ENCODE data around the gene INTS2. TPM values are rescaled to one million over a fixed set of nuclear protein-coding genes. Genes with fewer than 3 reads are reported as not detected.

INTS2 gene
- total RNA-seq, 4 donors from 2014 or later, result 10.1 to 15.4 (median 11.4) TPM

DNA sequence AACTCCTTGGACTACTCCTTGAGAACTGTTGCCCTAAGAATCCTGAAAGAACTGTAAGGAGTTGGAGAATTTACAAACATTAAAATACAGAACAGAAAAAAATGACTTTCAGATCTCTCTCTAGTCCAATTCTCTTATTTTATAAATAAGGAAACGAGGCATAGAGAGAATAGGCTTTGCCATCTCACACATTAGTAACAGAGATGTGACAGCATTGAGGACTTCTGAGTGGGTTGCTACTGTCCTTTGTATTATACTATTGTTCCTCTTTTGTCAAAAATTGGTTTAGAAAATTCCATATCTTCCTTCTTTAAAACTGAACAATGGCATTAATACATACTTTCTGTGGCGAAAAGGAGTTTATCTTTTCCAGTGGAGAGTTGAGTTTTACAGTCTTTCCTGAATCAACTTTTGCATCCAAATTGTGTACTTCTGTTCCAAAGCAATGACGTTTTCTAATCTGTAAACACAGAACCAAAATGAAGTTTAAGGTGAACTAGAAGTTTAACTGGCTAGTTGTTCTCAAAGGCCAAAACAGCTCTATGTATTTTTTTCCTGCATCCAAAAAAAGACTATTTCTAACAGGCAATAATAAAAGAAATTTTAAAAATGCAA, 80.9 kb downstream of the INTS2 start:
- TF ChIP-seq EP300 (IDR thresholded peaks at IDR 0.05) (no peak), POLR2AphosphoS5 (IDR thresholded peaks at IDR 0.05) (no peak), POLR2A (IDR thresholded peaks at IDR 0.05; ENCODE audit: low read depth) (no peak)
- TF ChIP-seq, protein P1, sequence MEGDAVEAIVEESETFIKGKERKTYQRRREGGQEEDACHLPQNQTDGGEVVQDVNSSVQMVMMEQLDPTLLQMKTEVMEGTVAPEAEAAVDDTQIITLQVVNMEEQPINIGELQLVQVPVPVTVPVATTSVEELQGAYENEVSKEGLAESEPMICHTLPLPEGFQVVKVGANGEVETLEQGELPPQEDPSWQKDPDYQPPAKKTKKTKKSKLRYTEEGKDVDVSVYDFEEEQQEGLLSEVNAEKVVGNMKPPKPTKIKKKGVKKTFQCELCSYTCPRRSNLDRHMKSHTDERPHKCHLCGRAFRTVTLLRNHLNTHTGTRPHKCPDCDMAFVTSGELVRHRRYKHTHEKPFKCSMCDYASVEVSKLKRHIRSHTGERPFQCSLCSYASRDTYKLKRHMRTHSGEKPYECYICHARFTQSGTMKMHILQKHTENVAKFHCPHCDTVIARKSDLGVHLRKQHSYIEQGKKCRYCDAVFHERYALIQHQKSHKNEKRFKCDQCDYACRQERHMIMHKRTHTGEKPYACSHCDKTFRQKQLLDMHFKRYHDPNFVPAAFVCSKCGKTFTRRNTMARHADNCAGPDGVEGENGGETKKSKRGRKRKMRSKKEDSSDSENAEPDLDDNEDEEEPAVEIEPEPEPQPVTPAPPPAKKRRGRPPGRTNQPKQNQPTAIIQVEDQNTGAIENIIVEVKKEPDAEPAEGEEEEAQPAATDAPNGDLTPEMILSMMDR (IDR thresholded peaks at IDR 0.05), result no peak
- Histone ChIP-seq H3K9me3 (no peaks in the 10 kb centered on the region), H3K27me3 (no peaks in the 10 kb centered on the region), H3K4me1 (no peaks in the 10 kb centered on the region), H3K27ac (replicated peaks in 1 of 4) (no peak overlapping the region), H3K4me3 (no peak overlapping the region), H3K36me3 (no peaks in the 10 kb centered on the region)
- 94% methylated on average over 3 of the region's 3 CpGs for WGBS
- no peak for DNase-seq (ENCODE audit: extremely low spot score)
- intact Hi-C loops (cut with DNase I), result no loop called here

DNA sequence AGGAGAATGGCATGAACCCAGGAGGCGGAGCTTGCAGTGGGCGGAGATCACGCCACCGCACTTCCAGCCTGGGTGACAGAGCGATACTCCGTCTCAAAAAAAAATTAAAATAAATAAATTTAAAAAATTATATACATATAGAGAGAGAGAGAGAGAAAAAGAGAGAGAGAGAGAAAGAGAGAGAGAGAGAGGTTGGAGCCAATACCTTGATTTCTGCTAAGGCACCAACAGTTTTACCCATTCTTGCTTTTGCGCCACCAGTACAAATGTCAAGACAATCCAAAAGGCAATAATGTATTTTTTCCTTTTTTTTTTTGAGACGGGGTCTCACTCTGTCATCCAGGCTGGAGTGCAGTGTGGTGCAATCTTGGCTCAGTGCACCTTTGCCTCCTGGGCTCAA, 81.7 kb downstream of the INTS2 start:
- Histone ChIP-seq H3K27ac (replicated peaks in 1 of 4) (no peak overlapping the region), H3K4me1 (no peaks in the 10 kb centered on the region), H3K4me3 (no peak overlapping the region), H3K36me3 (no peaks in the 10 kb centered on the region), H3K9me3 (no peaks in the 10 kb centered on the region), H3K27me3 (no peaks in the 10 kb centered on the region)
- no peak for DNase-seq (ENCODE audit: extremely low spot score)
- intact Hi-C loops (cut with DNase I), result no loop called here
- 99% methylated on average over 8 of the region's 8 CpGs for WGBS
- no peak for TF ChIP-seq POLR2AphosphoS5 (IDR thresholded peaks at IDR 0.05)
- no peak for TF ChIP-seq POLR2A (IDR thresholded peaks at IDR 0.05; ENCODE audit: low read depth)
- TF ChIP-seq EP300 (IDR thresholded peaks at IDR 0.05), result no peak
- TF ChIP-seq, protein P1 (IDR thresholded peaks at IDR 0.05), result no peak

DNA sequence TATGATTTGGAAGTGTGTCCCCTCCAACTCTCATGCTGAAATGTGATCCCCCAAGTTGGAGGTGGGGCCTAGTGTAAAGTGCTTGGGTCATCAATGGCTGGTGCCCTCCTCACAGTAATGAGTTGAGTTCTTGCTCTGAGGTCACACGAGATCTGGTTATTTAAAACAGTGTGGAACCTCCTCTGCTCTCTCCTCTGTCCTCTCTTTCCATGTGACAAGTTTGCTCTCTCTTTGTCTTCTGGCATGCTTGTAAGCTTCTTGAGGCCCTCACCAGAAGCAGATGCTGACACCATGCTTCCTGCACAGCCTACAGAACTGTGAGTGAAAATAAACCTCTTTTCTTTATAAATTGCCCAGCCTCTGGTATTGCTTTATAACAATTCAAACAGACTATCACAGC, 84.3 kb downstream of the INTS2 start:
- no peaks in the 10 kb centered on the region for H3K4me1 ChIP-seq
- no peaks in the 10 kb centered on the region for H3K36me3 ChIP-seq
- intact Hi-C loops (cut with DNase I), result no loop called here
- no peak for DNase-seq (ENCODE audit: extremely low spot score)
- TF ChIP-seq, protein P1 (IDR thresholded peaks at IDR 0.05), result no peak
- TF ChIP-seq EP300 (IDR thresholded peaks at IDR 0.05) (no peak), POLR2AphosphoS5 (IDR thresholded peaks at IDR 0.05) (no peak), POLR2A (IDR thresholded peaks at IDR 0.05; ENCODE audit: low read depth) (no peak)
- H3K9me3 ChIP-seq, result no peaks in the 10 kb centered on the region
- no peak overlapping the region for H3K4me3 ChIP-seq
- no peak overlapping the region for H3K27ac ChIP-seq (replicated peaks in 1 of 4)
- no peaks in the 10 kb centered on the region for H3K27me3 ChIP-seq
- 100% methylated on average over 1 of the region's 1 CpG for WGBS

DNA sequence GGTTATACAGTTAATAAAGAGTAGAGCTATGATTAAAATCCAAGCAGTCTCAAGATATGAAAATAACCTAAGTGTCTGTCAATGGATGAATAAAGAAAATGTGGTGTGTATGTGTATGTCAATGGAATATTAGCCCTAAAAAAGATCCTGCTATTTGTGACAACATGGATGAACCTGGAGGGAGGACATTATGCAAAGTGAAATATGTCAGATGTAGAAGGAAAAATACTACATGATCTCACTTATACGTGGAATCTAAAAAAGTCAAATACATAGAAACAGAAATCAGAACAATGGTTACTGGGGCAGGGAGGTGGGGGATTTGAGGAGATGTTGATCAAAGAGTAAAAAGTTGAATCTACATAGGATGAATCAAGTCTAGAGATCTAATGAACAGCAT, 84.9 kb downstream of the INTS2 start:
- Histone ChIP-seq H3K4me1 (no peaks in the 10 kb centered on the region), H3K4me3 (no peak overlapping the region), H3K27ac (replicated peaks in 1 of 4) (no peak overlapping the region), H3K9me3 (no peaks in the 10 kb centered on the region), H3K27me3 (no peaks in the 10 kb centered on the region), H3K36me3 (no peaks in the 10 kb centered on the region)
- WGBS, result 89% methylated on average over 1 of the region's 1 CpG
- no peak for DNase-seq (ENCODE audit: extremely low spot score)
- TF ChIP-seq EP300 (IDR thresholded peaks at IDR 0.05) (no peak), POLR2A (IDR thresholded peaks at IDR 0.05; ENCODE audit: low read depth) (no peak), POLR2AphosphoS5 (IDR thresholded peaks at IDR 0.05) (no peak)
- TF ChIP-seq, protein P1 (IDR thresholded peaks at IDR 0.05), result no peak
- intact Hi-C loops (cut with DNase I), result no loop called here

- Histone ChIP-seq H3K27me3 (no peaks in the 10 kb centered on the region), H3K9me3 (no peaks in the 10 kb centered on the region), H3K4me3 (no peak overlapping the region), H3K27ac (replicated peaks in 1 of 4) (no peak overlapping the region), H3K36me3 (no peaks in the 10 kb centered on the region), H3K4me1 (no peaks in the 10 kb centered on the region)
- WGBS, result 93% methylated on average over 1 of the region's 1 CpG
- TF ChIP-seq POLR2AphosphoS5 (IDR thresholded peaks at IDR 0.05) (no peak), EP300 (IDR thresholded peaks at IDR 0.05) (no peak), POLR2A (IDR thresholded peaks at IDR 0.05; ENCODE audit: low read depth) (no peak)
- TF ChIP-seq, protein P1 (IDR thresholded peaks at IDR 0.05), result no peak
- no peak for DNase-seq (ENCODE audit: extremely low spot score)
- intact Hi-C loops (cut with DNase I), result loop anchor here (5.0 kb wide), 1 partner anchor 422 kb away; no protein-coding TSS in a partner anchor
Observed at GRCh38 chr17:61839300-61839786, 88.4 kb downstream of the INTS2 start.
